Fibroblast of lung (primary cell): Measurements from ENCODE around the gene APOC4. TPM values are rescaled to one million over a fixed set of nuclear protein-coding genes. Genes with fewer than 3 reads are reported as not detected.
A peak's percentile ranks its signal among the peaks of the same experiment; 100 is the strongest.

Experiments used
- DNase-seq, 2 donors: peaks; one replicate each; pipeline versions ENCODE4 v3.0.0 to v3.0.0-alpha.2; 2010; ENCODE audit warnings: low read depth in 2 of 2
- H2AFZ ChIP-seq: 2 replicates; pipeline ENCODE4 v1.5.1; 2012; ENCODE audit warnings: low read length, control low read depth, inconsistent platforms
- H3K27ac ChIP-seq: 2 replicates; pipeline ENCODE4 v1.5.1; 2011; ENCODE audit warnings: low read length, control low read depth; ENCODE audit not compliant: insufficient read depth
- H3K27me3 ChIP-seq: 2 replicates; pipeline ENCODE4 v1.5.1; 2011; ENCODE audit warnings: mild to moderate bottlenecking, low read length; ENCODE audit not compliant: control insufficient read depth, insufficient read depth
- H3K36me3 ChIP-seq: 2 replicates; pipeline ENCODE4 v1.5.1; 2011; ENCODE audit warnings: low read length; ENCODE audit not compliant: control insufficient read depth, insufficient read depth
- H3K4me1 ChIP-seq: 2 replicates; pipeline ENCODE4 v1.5.1; 2011; ENCODE audit warnings: low read length; ENCODE audit not compliant: control insufficient read depth, insufficient read depth; ENCODE audit errors: extremely low read depth
- H3K4me2 ChIP-seq: 2 replicates; pipeline ENCODE4 v1.5.1; 2011; ENCODE audit warnings: low read length, control low read depth; ENCODE audit not compliant: insufficient read depth; ENCODE audit errors: extremely low read depth
- H3K4me3 ChIP-seq, 4 experiments: fragments of 200-600 bp in 1 of 4; sonication (generic) in 1 of 4; replicated peaks in 1 of 4; 2 replicates each; pipeline ENCODE4 v1.5.1; 2011 to 2016; ENCODE audit warnings: low read length in 4 of 4, low read depth in 3 of 4, mild to moderate bottlenecking in 3 of 4, control low read depth in 2 of 4, inconsistent platforms in 1 of 4, mixed read lengths in 1 of 4; ENCODE audit not compliant: insufficient read depth in 1 of 4; ENCODE audit errors: control extremely low read depth in 1 of 4
- H3K79me2 ChIP-seq: 2 replicates; pipeline ENCODE4 v1.5.1; 2012; ENCODE audit warnings: mild to moderate bottlenecking, low read length, inconsistent platforms; ENCODE audit not compliant: control insufficient read depth, insufficient read depth
- H3K9ac ChIP-seq: 2 replicates; pipeline ENCODE4 v1.5.1; 2011; ENCODE audit warnings: mild to moderate bottlenecking, low read length, control low read depth; ENCODE audit not compliant: insufficient read depth
- H3K9me3 ChIP-seq: 2 replicates; pipeline ENCODE4 v1.5.1; 2012; ENCODE audit warnings: low read depth, low read length; ENCODE audit not compliant: control insufficient read depth, insufficient read depth
- H4K20me1 ChIP-seq: 2 replicates; pipeline ENCODE4 v1.5.1; 2011; ENCODE audit warnings: low read length; ENCODE audit not compliant: control insufficient read depth, insufficient read depth; ENCODE audit errors: extremely low read depth
- EZH2 ChIP-seq: IDR thresholded peaks from 2 replicates; pipeline ENCODE4 v1.5.1; 2012; ENCODE audit warnings: low read length, control low read depth, mild to moderate bottlenecking; ENCODE audit errors: missing control alignments
- polyA plus RNA-seq, 2 donors: library from polyadenylated mRNA; depleted of rRNA in 1 of 2; stranded (reverse) in 1 of 2; unstranded in 1 of 2; fragments of >200 nt; gene quantifications; 2 replicates each; pipeline ENCODE4 v1.2.1, GENCODE V29; 2011 to 2012; ENCODE audit warnings: missing spikeins in 1 of 2
- total RNA-seq: library from RNA; depleted of rRNA; stranded (reverse); fragments of >200 nt; gene quantifications from 2 replicates; pipeline ENCODE4 v1.2.1, GENCODE V29; 2014
- TF ChIP-seq, protein P1 (sequence below), 2 donors: IDR thresholded peaks in 1 of 2; conservative IDR thresholded peaks in 1 of 2; 1 replicate in 1 of 2; 2 replicates in 1 of 2; pipeline ENCODE4 v1.5.1; 2011 to 2012; ENCODE audit warnings: low read length in 2 of 2, control low read depth in 1 of 2, inconsistent platforms in 1 of 2, low read depth in 1 of 2, mild to moderate bottlenecking in 1 of 2

The APOC4 gene
- total and polyA plus RNA-seq, 2 donors (not counting 1 experiment from before 2014, with no cell fraction given) = not detected

DNA sequence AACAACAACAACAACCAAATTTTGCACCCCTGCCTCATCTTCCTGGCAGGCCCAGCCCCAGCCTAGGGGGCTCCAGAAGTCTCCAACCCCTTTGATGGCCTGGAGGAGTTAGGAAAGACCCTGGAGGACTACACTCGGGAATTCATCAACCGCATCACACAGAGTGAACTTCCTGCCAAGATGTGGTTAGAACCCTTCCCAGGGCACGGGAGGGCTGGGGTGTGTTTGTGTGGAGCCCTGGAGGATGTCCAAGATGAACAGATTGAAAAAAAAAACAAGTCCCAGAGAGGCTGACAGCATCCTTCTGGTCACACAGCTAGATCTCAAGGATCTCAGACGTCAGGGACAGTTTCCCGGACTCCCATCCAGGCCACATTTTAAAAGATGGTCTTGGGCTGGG is 14.3 kb upstream of the APOC4 start:
- H3K4me3 ChIP-seq = no peak overlapping the region
- H3K36me3 ChIP-seq = no peaks in the 10 kb centered on the region
- no peaks in the 10 kb centered on the region for H3K27me3 ChIP-seq
- no peaks in the 10 kb centered on the region for H4K20me1 ChIP-seq
- no peak overlapping the region for H2AFZ ChIP-seq
- TF ChIP-seq, protein P1, sequence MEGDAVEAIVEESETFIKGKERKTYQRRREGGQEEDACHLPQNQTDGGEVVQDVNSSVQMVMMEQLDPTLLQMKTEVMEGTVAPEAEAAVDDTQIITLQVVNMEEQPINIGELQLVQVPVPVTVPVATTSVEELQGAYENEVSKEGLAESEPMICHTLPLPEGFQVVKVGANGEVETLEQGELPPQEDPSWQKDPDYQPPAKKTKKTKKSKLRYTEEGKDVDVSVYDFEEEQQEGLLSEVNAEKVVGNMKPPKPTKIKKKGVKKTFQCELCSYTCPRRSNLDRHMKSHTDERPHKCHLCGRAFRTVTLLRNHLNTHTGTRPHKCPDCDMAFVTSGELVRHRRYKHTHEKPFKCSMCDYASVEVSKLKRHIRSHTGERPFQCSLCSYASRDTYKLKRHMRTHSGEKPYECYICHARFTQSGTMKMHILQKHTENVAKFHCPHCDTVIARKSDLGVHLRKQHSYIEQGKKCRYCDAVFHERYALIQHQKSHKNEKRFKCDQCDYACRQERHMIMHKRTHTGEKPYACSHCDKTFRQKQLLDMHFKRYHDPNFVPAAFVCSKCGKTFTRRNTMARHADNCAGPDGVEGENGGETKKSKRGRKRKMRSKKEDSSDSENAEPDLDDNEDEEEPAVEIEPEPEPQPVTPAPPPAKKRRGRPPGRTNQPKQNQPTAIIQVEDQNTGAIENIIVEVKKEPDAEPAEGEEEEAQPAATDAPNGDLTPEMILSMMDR (conservative IDR thresholded peaks at IDR 0.05 in 1 of 2, IDR thresholded peaks at IDR 0.05 in 1 of 2; ENCODE audit: low read depth in 1 of 2, low read length in 2 of 2) = no peak
- TF ChIP-seq EZH2 = no peak
- no peaks in the 10 kb centered on the region for H3K9me3 ChIP-seq
- no peak overlapping the region for H3K9ac ChIP-seq
- H3K4me2 ChIP-seq = peak overlapping the region; percentile 4
- H3K79me2 ChIP-seq = no peaks in the 10 kb centered on the region
- no peak overlapping the region for H3K27ac ChIP-seq
- peak; percentile 49 to 94 for DNase-seq
- peaks cover 12% of the 10 kb centered on the region for H3K4me1 ChIP-seq

DNA sequence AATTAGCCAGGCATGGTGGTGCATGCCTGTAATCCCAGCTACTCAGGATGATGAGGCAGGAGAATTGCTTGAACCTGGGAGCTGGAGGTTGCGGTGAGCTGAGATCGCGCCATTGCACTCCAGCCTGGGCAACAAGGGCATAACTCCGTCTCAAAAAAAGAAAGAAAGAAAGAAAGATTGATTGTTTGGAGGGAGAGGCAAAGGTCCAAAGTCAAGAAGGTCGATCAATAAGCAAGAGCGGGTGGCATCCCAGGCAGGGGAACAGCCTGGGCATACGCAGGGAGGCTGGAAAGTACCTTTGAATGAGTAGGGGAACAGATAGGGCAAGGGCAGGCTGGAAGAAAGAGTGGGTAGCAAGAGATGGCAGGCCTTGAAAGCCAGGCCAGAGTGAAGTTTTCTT is 11.9 kb upstream of the APOC4 start:
- Histone ChIP-seq H3K27ac (no peak overlapping the region), H4K20me1 (no peaks in the 10 kb centered on the region), H2AFZ (no peak overlapping the region), H3K36me3 (no peaks in the 10 kb centered on the region), H3K4me2 (no peak overlapping the region), H3K9me3 (no peaks in the 10 kb centered on the region), H3K27me3 (no peaks in the 10 kb centered on the region), H3K4me1 (peaks cover 10% of the 10 kb centered on the region), H3K9ac (no peak overlapping the region), H3K79me2 (no peaks in the 10 kb centered on the region), H3K4me3 (no peak overlapping the region)
- DNase-seq = no peak
- no peak for TF ChIP-seq EZH2
- TF ChIP-seq, protein P1 (conservative IDR thresholded peaks at IDR 0.05 in 1 of 2, IDR thresholded peaks at IDR 0.05 in 1 of 2; ENCODE audit: low read depth in 1 of 2, low read length in 2 of 2) = no peak

- H3K79me2 ChIP-seq = no peaks in the 10 kb centered on the region
- peaks cover 2% of the 10 kb centered on the region for H3K4me1 ChIP-seq
- H2AFZ ChIP-seq = no peak overlapping the region
- no peaks in the 10 kb centered on the region for H3K36me3 ChIP-seq
- H3K9ac ChIP-seq = no peak overlapping the region
- TF ChIP-seq, protein P1 (conservative IDR thresholded peaks at IDR 0.05 in 1 of 2, IDR thresholded peaks at IDR 0.05 in 1 of 2; ENCODE audit: low read depth in 1 of 2, low read length in 2 of 2) = no peak
- TF ChIP-seq EZH2 = no peak
- no peak overlapping the region for H3K4me2 ChIP-seq
- no peak for DNase-seq
- no peaks in the 10 kb centered on the region for H4K20me1 ChIP-seq
- no peaks in the 10 kb centered on the region for H3K9me3 ChIP-seq
- no peak overlapping the region for H3K27ac ChIP-seq
- no peak overlapping the region for H3K4me3 ChIP-seq
- no peaks in the 10 kb centered on the region for H3K27me3 ChIP-seq
Observed at GRCh38 chr19:44931541-44931940, 10.5 kb upstream of the APOC4 start.
